RWPE1 (cell line): ENCODE results near the gene NHS.

Experiments
- CTCF ChIA-PET: fragments of 350-600 bp; sonication (Branson Sonifier 250); formaldehyde crosslinking; extraction: SDS; loops from one replicate; lab custom pipeline; 2021; lab: Yijun Ruan, JAX
- POLR2A ChIA-PET: fragments of 400-600 bp; formaldehyde crosslinking; extraction: SDS; loops from one replicate; lab custom pipeline; 2020; ENCODE audit warnings: antibody characterized with exemption; ENCODE audit not compliant: low non-redundant PET; lab: Yijun Ruan, JAX
- DNase-seq: peaks from one replicate; pipeline ENCODE4 v3.0.0; 2012; ENCODE audit warnings: low spot score
- H3K27ac ChIP-seq: fragments of 450-650 bp; 2 replicates; pipeline ENCODE4 v1.5.1; 2017
- CTCF ChIP-seq: fragments of 450-650 bp; conservative IDR thresholded peaks from 2 replicates; pipeline ENCODE4 v1.5.1; 2017; ENCODE audit warnings: low read depth, mild to moderate bottlenecking

NHS gene

GRCh38 chrX:17617806-17618205 is 242.8 kb downstream of the NHS start:
- no peak overlapping the region for H3K27ac ChIP-seq
- CTCF ChIA-PET, result no interaction called here
- POLR2A ChIA-PET, result no interaction called here
- TF ChIP-seq CTCF, result no peak
- DNase-seq, result no peak

DNA sequence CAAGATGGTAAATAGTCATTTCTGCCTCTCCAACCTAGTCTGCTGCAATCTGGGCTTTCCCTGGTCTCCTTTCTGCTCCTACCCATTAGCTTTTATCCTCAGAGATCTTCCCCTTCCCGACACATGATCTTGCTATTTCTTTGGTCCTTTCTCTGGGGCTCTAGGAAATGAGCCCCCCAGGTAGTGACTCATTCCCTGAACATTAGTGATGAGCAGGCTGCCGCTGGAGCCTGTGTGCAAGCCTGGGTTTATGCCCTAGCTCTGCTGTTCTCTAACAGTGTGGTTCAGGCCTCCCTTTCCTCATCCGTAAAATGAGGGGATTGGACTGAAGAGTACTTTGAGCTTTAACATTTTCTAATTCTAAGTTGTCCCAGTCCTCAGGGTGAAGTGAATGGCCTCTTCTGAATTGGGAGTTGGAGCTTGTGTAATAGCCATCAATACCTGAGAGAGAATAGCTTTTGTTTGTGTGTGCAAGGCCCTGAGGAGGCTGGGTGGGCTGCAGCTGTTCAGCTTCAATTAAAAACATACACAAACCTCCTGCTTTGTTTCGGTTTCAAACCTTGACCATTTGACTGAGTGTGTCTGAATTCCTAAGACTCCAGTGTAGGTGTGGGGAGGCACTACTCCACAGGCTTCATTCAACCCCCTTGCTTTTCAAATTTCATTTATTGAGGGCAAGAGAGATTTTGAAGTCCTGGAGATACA is 246.7 kb downstream of the NHS start:
- ChIA-PET POLR2A (no interaction called here), CTCF (no interaction called here)
- peak; percentile 4 for DNase-seq
- no peak overlapping the region for H3K27ac ChIP-seq
- no peak for TF ChIP-seq CTCF

GRCh38 chrX:17622331-17622730 is 247.3 kb downstream of the NHS start:
- POLR2A ChIA-PET, result no interaction called here
- H3K27ac ChIP-seq, result no peak overlapping the region
- no peak for TF ChIP-seq CTCF
- CTCF ChIA-PET, result no interaction called here
- no peak for DNase-seq

DNA sequence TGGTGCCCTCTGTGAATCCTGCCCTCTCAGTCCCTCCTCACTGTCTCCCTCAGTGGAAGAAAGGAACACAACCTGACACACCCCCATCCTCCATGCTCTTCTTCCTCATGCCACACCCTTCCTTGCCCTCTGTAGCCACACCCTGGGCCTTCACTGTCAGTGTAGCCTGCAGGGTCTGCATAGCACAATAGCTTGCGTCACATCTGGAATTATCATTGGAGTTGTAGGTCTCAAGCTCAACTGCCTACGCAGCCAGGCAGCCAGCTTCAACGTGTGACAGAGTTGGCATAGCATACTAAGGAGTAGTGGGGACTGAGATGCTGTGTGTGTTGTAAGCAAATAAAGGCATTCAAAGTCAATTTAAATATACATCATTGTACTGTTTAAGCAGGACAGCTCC is 248.8 kb downstream of the NHS start:
- ChIA-PET POLR2A (no interaction called here), CTCF (no interaction called here)
- no peak for TF ChIP-seq CTCF
- no peak for DNase-seq
- H3K27ac ChIP-seq, result no peak overlapping the region

- CTCF ChIA-PET, result no interaction called here
- no peak for DNase-seq
- TF ChIP-seq CTCF, result no peak
- H3K27ac ChIP-seq, result no peak overlapping the region
- POLR2A ChIA-PET, result no interaction called here
Observed at GRCh38 chrX:17627026-17627425, 252.0 kb downstream of the NHS start.

- POLR2A ChIA-PET, result no interaction called here
- no peak for TF ChIP-seq CTCF
- no peak overlapping the region for H3K27ac ChIP-seq
- CTCF ChIA-PET, result interaction anchor here (0.6 kb wide), 1 partner anchor 37 kb away, joined by 3 read pairs; no protein-coding TSS in a partner anchor
- no peak for DNase-seq
Observed at GRCh38 chrX:17628976-17629375, 254.0 kb downstream of the NHS start.
